ENCODE data around the gene TRHDE. TPM values are rescaled to one million over a fixed set of nuclear protein-coding genes. Genes with fewer than 3 reads are reported as not detected.

The TRHDE gene
- total RNA-seq, 1 experiment from 2014 or later: 16.5 TPM

DNA sequence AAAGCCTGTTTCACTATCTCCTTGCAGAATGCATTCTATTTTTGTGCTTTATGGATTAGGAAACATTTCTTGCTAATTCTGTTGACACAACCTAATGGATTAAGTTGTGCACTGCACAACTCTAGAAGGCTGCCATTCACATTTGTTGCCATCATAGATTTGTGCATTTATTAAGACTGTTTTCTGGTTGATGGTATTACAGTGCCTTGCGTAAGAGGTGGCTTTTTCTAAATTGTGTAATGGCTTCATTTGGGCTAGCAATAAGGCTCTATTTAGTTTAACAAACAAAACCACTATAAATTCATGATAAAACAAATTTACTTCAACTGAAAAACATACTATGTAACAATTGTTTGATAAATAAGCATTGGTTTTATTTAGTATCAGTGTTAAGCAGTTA is 175.9 kb downstream of the TRHDE start:
- Histone ChIP-seq H3K4me3 (ENCODE audit: low read length) (no peak overlapping the region), H3K4me1 (ENCODE audit: insufficient read depth, low read length) (no peaks in the 10 kb centered on the region), H3K4me2 (ENCODE audit: low read length) (no peak overlapping the region), H3K9me3 (ENCODE audit: low read length) (no peaks in the 10 kb centered on the region), H3K27ac (ENCODE audit: low read length) (no peak overlapping the region), H4K20me1 (ENCODE audit: low read length) (no peaks in the 10 kb centered on the region), H2AFZ (ENCODE audit: low read length) (no peak overlapping the region), H3K27me3 (ENCODE audit: low read length) (no peaks in the 10 kb centered on the region), H3K9ac (ENCODE audit: low read length) (no peak overlapping the region), H3K79me2 (ENCODE audit: low read length) (no peaks in the 10 kb centered on the region), H3K9me2 (replicated peaks; ENCODE audit: low read length) (no peaks in the 10 kb centered on the region), H3F3A (ENCODE audit: low read length, unreplicated experiment) (no peaks in the 10 kb centered on the region), H3K36me3 (ENCODE audit: low read depth, low read length) (no peaks in the 10 kb centered on the region)
- POLR2A ChIA-PET (ENCODE audit: unreplicated experiment): no interaction called here
- CTCF ChIA-PET: no interaction called here
- no TSS peak for BruUV-seq (replicated peaks)
- intact Hi-C loops (cut with micrococcal nuclease): no loop called here
- DNase-seq (no peak), ATAC-seq (no peak)
- no peak for TF ChIP-seq EZH2 (IDR thresholded peaks at IDR 0.05; ENCODE audit: low read length, unreplicated experiment)
- no peak for TF ChIP-seq EZH2phosphoT487 (IDR thresholded peaks at IDR 0.05; ENCODE audit: borderline replicate concordance, low read length)
- TF ChIP-seq, protein P1, sequence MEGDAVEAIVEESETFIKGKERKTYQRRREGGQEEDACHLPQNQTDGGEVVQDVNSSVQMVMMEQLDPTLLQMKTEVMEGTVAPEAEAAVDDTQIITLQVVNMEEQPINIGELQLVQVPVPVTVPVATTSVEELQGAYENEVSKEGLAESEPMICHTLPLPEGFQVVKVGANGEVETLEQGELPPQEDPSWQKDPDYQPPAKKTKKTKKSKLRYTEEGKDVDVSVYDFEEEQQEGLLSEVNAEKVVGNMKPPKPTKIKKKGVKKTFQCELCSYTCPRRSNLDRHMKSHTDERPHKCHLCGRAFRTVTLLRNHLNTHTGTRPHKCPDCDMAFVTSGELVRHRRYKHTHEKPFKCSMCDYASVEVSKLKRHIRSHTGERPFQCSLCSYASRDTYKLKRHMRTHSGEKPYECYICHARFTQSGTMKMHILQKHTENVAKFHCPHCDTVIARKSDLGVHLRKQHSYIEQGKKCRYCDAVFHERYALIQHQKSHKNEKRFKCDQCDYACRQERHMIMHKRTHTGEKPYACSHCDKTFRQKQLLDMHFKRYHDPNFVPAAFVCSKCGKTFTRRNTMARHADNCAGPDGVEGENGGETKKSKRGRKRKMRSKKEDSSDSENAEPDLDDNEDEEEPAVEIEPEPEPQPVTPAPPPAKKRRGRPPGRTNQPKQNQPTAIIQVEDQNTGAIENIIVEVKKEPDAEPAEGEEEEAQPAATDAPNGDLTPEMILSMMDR (conservative IDR thresholded peaks at IDR 0.05; ENCODE audit: low read depth, low read length): no peak

DNA sequence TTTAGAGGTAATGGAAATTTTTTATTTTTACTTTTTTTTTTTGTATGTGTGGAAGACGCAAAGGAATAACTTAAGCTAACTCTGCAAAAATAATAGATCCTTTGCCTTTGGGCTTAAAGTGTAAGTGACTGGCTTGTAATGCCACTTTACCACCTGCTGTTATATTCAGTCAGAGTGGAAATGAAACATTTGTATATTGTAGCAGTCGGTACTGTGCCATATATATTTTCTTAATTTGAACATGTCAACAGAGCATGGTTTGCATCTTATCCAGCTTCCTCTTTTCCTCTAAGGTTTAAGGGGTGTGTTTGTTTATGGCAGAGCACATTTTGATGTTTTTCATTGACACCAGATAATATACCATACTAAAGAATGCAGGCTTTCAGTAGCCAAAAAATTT is 176.6 kb downstream of the TRHDE start:
- Histone ChIP-seq H3K36me3 (ENCODE audit: low read depth, low read length) (no peaks in the 10 kb centered on the region), H3K79me2 (ENCODE audit: low read length) (no peaks in the 10 kb centered on the region), H3K27ac (ENCODE audit: low read length) (no peak overlapping the region), H3K9me3 (ENCODE audit: low read length) (0 out of 2 replicates have a peak, but pooled peaks cover 5% of the 10 kb centered on the region), H4K20me1 (ENCODE audit: low read length) (no peaks in the 10 kb centered on the region), H2AFZ (ENCODE audit: low read length) (no peak overlapping the region), H3K4me3 (ENCODE audit: low read length) (no peak overlapping the region), H3K4me2 (ENCODE audit: low read length) (no peak overlapping the region), H3K4me1 (ENCODE audit: insufficient read depth, low read length) (no peaks in the 10 kb centered on the region), H3K9ac (ENCODE audit: low read length) (no peak overlapping the region), H3K27me3 (ENCODE audit: low read length) (no peaks in the 10 kb centered on the region), H3K9me2 (replicated peaks; ENCODE audit: low read length) (no peaks in the 10 kb centered on the region), H3F3A (ENCODE audit: low read length, unreplicated experiment) (no peaks in the 10 kb centered on the region)
- no TSS peak for BruUV-seq (replicated peaks)
- no peak for TF ChIP-seq EZH2 (IDR thresholded peaks at IDR 0.05; ENCODE audit: low read length, unreplicated experiment)
- TF ChIP-seq, protein P1 (conservative IDR thresholded peaks at IDR 0.05; ENCODE audit: low read depth, low read length): no peak
- no peak for TF ChIP-seq EZH2phosphoT487 (IDR thresholded peaks at IDR 0.05; ENCODE audit: borderline replicate concordance, low read length)
- CTCF ChIA-PET: no interaction called here
- POLR2A ChIA-PET (ENCODE audit: unreplicated experiment): no interaction called here
- DNase-seq (no peak), ATAC-seq (no peak)
- intact Hi-C loops (cut with micrococcal nuclease): no loop called here

DNA sequence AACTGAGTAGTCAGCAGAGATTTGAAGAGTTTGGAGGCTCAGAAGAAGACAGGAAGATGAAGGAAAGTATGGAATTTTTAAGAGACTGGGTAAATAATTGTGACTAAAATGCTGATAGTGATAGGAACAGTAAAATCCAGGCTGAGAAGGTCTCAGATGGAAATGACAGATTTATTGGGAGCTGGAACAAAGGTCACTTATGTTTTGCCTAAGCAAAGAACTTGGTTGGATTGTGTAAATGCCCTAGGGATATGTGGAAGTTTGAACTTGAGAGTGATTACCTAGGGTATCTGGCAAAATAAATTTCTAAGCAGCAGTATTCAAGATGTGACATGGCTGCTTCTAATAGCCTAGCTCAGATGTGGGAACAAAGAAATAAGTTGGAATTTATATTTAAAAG is 180.9 kb downstream of the TRHDE start:
- no peaks in the 10 kb centered on the region for H3K79me2 ChIP-seq (ENCODE audit: low read length)
- H3K9me2 ChIP-seq (replicated peaks; ENCODE audit: low read length): no peaks in the 10 kb centered on the region
- BruUV-seq (replicated peaks): no TSS peak
- H3K4me2 ChIP-seq (ENCODE audit: low read length): no peak overlapping the region
- no peaks in the 10 kb centered on the region for H3K36me3 ChIP-seq (ENCODE audit: low read depth, low read length)
- ATAC-seq: no peak
- 0 out of 2 replicates have a peak, but pooled peaks cover 5% of the 10 kb centered on the region for H3K9me3 ChIP-seq (ENCODE audit: low read length)
- DNase-seq: no peak
- ChIA-PET CTCF (no interaction called here), POLR2A (ENCODE audit: unreplicated experiment) (no interaction called here)
- H2AFZ ChIP-seq (ENCODE audit: low read length): no peak overlapping the region
- no peaks in the 10 kb centered on the region for H3K4me1 ChIP-seq (ENCODE audit: insufficient read depth, low read length)
- no peaks in the 10 kb centered on the region for H3K27me3 ChIP-seq (ENCODE audit: low read length)
- no peak overlapping the region for H3K4me3 ChIP-seq (ENCODE audit: low read length)
- H3K9ac ChIP-seq (ENCODE audit: low read length): no peak overlapping the region
- H3K27ac ChIP-seq (ENCODE audit: low read length): no peak overlapping the region
- no peaks in the 10 kb centered on the region for H4K20me1 ChIP-seq (ENCODE audit: low read length)
- TF ChIP-seq EZH2 (IDR thresholded peaks at IDR 0.05; ENCODE audit: low read length, unreplicated experiment) (no peak), EZH2phosphoT487 (IDR thresholded peaks at IDR 0.05; ENCODE audit: borderline replicate concordance, low read length) (no peak)
- TF ChIP-seq, protein P1 (conservative IDR thresholded peaks at IDR 0.05; ENCODE audit: low read depth, low read length): no peak
- intact Hi-C loops (cut with micrococcal nuclease): no loop called here
- no peaks in the 10 kb centered on the region for H3F3A ChIP-seq (ENCODE audit: low read length, unreplicated experiment)
